HG03064 (cell line): Measurements from ENCODE around the gene ARHGEF6.
"Not testable (repeated sequence)": the region's sequence is repeated elsewhere in the genome, so short reads cannot be mapped to it uniquely, and the experiment has no call there.

ENCODE experiments used
- ATAC-seq: cut with Tn5 transposase; IDR thresholded peaks from one replicate; pipeline ENCODE4 v1.9.1; 2021; ENCODE audit warnings: low read depth; ENCODE audit not compliant: unreplicated experiment

ARHGEF6 gene

GRCh38 chrX:136780763-136781162 lies at the start of gene ARHGEF6:
ARHGEF6 (minus strand) TSS chrX:136780932; CDS start chrX:136780882, 50 bp downstream.
- ATAC-seq: no peak

DNA sequence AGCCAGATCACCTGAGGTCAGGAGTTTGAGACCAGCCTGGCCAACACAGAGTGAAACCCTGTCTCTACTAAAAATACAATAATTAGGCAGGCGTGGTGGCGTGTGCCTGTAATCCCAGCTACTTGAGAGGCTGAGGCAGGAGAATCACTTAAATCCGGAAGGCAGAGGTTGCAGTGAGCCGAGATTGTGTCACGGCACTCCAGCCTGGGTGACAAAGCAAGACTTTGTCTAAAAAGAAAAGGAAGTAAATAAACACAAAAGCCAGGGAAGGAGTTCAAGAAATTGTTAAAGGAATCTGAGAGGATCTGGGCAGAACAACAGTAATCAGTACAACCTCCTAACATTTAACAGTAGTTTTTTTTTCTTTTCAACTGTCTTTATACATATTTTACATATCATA lies 48.7 kb upstream of the ARHGEF6 start:
- no peak for ATAC-seq

- ATAC-seq: no peak
These were observed 48.1 kb upstream of the ARHGEF6 start for GRCh38 chrX:136828830-136829229.

GRCh38 chrX:136827026-136827425 lies 46.3 kb upstream of the ARHGEF6 start:
- no peak for ATAC-seq

DNA sequence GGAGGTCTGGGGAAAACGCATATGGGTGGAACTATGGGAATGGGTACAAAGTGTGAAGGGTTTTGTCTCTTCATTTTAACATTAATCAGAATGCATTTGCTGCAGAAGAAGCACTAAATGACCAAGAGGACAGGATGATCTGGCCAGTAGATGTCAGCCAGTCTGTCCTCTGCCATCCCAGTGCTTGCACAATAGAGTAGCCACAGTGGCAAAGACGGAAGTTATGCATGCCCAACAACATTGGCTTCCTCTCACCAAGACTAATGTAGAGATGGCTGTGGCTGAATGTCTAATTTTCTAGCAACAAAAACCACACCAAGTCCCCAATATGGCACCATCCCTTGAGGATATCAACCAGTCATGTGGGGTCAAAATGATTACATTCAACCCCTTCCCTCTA lies 45.0 kb upstream of the ARHGEF6 start:
- ATAC-seq: no peak

DNA sequence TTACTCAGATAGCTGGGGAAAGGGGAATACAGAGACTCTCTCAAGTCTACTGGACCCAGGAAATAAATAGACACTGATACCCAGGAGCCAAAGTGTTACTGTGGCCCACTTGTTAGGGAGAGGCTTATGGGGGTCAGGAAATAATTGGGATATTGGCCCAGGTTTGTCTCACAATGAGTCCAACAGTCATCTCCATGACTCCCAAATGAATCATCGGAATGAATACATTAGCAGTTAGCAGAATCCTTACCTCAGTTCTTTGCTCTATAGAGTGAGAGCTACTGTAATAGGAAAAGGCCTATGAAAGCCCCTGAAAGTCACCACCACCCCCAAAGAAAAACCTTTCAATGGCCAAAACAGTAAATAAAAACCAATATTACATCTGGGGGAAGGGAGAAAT lies 42.4 kb upstream of the ARHGEF6 start:
- ATAC-seq: no peak

- no peak for ATAC-seq
These were observed 41.8 kb upstream of the ARHGEF6 start for GRCh38 chrX:136822337-136823095.

GRCh38 chrX:136819756-136820155 lies 39.0 kb upstream of the ARHGEF6 start:
- not testable (repeated sequence) for ATAC-seq

DNA sequence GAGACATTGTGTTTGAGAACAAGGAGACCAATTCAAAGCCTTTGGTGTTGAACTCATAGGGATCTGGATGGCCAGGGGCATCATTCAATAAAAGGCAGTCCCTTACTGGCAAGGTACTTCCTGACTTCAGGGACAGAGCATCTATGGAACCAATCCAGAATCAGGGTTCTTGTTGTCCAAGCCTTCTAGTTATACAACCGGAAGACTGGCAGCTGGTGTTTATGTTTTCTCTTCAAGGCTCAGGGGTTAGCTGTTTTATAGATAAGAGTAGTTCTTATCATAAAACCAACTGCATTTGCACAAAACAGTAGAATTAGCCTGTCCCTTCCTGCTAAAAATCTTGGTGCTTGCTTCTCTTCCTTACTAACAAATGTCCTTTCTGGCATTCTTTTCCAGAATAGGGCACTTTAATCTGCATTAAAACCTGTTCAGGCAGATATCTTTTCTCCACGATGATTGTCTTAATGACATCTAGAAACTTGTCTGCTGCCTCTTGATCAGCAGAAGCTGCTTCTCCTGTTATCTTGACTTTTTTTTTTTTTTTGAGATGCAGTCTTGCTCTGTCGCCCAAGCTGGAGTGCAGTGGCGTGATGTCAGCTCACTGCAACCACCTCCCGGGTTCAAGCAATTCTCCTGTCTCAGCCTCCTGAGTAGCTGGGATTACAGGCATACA lies 38.4 kb upstream of the ARHGEF6 start:
- ATAC-seq: no peak

GRCh38 chrX:136816975-136817374 lies 36.2 kb upstream of the ARHGEF6 start:
- no peak for ATAC-seq

GRCh38 chrX:136814847-136815750 lies 34.4 kb upstream of the ARHGEF6 start:
- no peak for ATAC-seq

GRCh38 chrX:136812286-136812685 lies 31.6 kb upstream of the ARHGEF6 start:
- ATAC-seq: no peak

DNA sequence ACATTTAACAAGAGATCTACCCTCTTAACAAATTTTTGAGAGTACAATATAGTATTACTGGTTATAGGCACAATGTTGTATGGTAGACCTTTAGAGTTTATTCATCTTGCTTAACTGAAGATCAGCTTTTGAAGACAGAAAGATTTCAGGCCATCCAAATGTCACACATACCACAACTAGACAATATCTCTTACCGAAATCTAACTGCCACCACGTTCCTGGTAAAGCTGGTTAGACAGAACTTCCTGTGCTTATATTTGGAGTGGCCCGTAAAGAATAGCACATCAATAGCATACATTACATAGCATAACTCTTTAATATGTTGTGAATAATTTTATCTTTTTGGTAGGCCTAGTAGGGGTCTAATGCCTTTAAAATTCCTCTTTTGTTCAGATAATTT lies 29.8 kb upstream of the ARHGEF6 start:
- no peak for ATAC-seq

DNA sequence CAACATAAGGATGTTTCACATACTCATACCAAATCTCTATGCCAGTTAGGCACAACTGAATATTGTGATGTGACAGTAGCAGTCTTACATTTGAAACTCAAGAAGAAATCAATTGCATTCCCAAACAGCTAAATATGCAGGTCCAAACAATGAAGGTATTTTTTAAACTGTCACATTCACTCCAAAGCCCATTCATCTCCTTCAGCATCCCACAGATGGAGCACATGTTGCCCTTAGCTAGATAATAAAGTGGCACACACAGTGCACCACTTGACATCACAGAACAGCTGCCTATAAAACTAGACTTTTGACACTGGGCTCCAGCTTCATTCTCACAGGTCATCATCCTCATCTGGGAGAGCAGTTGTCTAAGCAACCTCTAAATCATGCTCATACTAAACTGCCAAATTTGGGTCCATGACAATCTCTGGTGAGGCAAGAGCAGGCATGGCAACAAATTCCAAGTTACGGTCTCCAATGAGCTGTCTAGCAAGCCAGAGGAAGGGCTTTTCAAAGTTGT lies 26.2 kb upstream of the ARHGEF6 start:
- no peak for ATAC-seq

DNA sequence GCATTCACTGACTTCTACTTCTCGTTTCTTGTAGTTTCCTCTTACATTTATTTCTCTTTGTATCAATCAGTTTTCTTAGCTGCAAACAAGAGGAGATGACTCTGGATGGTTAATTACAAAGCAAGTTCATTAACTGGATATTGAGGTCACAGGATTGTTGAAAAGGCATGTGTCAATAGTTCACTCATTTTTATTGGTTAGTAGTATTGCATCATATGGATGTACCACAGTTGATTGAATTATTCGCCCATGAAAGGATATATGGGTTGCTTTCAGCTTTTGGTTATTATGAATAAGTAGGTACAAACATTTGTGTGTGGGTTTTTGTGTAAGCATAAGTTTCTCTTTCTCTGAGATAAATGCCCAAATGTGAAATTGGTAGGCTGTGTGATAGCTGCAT lies 21.8 kb upstream of the ARHGEF6 start:
- ATAC-seq: no peak

DNA sequence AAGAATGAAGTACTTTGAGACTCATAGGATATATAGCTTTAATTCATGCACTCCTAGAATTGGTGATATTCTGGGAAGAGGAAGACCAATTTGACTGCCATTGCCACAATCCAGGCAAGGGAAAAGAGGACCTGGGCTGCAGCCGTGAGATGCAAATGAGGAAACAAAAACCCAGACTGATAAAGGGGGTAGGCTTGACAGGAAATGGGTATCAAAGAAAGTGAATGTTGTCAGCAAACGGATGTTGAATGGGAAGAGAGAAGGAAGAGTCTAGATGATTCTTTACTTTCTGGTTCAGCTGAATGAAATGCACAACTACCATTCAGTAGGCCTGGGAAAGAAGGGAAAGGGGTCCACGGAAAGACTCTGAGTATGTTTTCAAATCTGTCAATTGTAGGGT lies 17.1 kb upstream of the ARHGEF6 start:
- no peak for ATAC-seq

- not testable (repeated sequence) for ATAC-seq
These were observed 14.4 kb upstream of the ARHGEF6 start for GRCh38 chrX:136795132-136795531.

- ATAC-seq: not testable (repeated sequence)
These were observed 13.9 kb upstream of the ARHGEF6 start for GRCh38 chrX:136794660-136795059.

GRCh38 chrX:136794080-136794479 lies 13.3 kb upstream of the ARHGEF6 start:
- ATAC-seq: no peak

GRCh38 chrX:136789856-136790255 lies 9.1 kb upstream of the ARHGEF6 start:
- no peak for ATAC-seq

DNA sequence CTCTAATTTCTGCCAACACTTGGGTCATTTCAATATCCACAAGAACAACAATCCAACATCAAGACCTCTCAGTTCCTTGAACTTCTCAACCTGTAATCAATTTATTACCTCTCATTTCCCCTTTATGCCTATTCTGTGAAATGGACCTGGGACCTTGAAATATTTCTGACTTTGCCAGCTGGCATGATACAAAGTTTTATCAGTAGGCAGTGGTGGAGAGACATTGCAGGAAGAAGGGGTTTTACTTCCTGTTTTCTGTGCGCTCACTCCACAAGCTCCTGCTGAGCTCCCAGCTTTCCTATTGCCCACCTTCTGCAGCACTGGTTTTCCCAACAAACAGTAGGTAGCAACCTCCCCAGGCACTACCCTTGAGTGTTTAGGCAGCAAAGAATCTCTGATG lies 3.5 kb upstream of the ARHGEF6 start:
- ATAC-seq: no peak
